Frontal cortex (tissue), 4 donors: ENCODE data around the gene XIRP1. TPM values are rescaled to one million over a fixed set of nuclear protein-coding genes. Genes with fewer than 3 reads are reported as not detected.

Experiments used
- DNase-seq, 2 donors: peaks; one replicate each; pipeline ENCODE4 v3.0.0; 2012; ENCODE audit warnings: low spot score in 2 of 2
- FAIRE-seq: peaks from 2 replicates; lab custom pipeline; 2012; peaks lifted over from hg19 to GRCh38; lab: Jason Lieb, UNC
- small RNA-seq: library from RNA; depleted of rRNA; stranded (forward); fragments of <200 nt; gene quantifications from one replicate; pipeline ENCODE3, GENCODE V24; 2014
- total RNA-seq: library from RNA; depleted of rRNA; stranded (reverse); fragments of >200 nt; gene quantifications from one replicate; pipeline ENCODE4 v1.2.3, GENCODE V29; 2014
- donor health status: control.
- donor health status: control.
- donor health status: control.

The XIRP1 gene
- total RNA-seq, 1 donor from 2014 or later: not detected

DNA sequence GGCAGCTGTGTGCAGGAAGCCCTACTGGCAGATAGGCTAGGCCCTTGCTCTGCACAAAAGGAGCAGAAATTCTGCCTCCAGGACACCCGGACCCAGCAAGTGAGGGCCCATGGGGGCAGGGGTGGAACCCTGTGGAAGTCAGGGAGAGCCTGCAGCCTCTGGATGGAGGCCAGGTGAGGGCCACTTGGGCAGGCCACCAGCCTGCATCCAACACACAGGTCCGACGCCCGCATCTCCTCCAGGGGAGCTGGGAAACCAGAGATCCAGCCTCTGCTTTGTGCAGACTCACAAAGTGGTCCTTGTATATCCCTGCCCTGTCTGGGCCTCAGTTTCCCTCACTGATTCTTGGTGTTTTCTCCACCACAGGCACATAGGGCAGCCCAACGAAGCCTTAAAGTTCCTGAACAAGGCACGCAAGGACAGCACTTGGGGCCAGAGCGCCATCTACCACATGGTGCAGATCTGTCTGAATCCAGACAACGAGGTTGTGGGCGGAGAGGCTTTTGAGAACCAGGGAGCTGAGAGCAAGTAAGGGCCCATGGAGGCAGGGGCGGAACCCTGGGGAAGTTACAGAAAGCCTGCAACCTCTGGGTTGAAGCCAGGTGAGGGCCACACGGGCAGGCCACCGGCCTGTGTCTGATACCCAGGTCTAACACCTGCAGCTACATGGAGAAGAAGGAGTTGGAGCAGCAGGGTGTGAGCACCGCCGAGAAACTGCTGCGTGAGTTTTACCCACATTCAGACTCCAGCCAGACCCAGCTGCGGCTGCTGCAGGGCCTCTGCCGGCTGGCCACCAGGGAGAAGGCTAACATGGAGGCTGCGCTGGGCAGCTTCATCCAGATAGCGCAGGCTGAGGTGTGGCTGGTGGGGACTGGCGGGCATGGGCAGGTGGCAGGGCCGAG is 55.6 kb downstream of the XIRP1 start:
- DNase-seq: no peak
- FAIRE-seq: no peak

DNA sequence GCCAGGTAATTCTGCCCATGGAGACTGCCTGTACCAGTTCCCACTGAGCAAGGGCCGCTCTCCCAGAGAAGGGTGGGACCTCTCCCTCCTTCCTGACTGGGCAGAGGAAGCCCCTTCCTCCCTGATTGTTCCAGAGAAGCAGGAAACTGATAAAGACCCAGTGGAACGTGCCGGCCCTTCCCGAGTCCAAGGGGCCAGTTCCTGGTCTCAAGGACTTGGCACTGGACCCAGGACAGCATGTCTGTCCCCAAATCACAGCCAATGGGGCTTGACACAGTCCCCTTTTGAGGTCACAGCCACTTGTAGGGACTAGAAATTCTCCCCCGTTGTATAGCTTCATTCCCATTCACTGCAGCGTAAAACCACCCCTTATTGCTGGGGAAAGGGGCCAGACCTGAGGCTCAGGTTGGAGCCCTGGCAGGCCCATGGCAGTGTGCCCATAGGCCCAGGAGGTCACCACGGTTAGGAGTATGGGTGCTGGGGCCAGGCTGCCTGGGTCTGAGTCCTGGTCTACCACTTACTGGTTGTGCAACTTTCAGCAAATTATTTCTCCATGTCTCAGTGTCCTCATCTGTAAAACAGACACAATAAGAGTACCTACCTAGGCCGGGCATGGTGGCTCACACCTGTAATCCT is 57.1 kb downstream of the XIRP1 start:
- FAIRE-seq: no peak
- no peak for DNase-seq

DNA sequence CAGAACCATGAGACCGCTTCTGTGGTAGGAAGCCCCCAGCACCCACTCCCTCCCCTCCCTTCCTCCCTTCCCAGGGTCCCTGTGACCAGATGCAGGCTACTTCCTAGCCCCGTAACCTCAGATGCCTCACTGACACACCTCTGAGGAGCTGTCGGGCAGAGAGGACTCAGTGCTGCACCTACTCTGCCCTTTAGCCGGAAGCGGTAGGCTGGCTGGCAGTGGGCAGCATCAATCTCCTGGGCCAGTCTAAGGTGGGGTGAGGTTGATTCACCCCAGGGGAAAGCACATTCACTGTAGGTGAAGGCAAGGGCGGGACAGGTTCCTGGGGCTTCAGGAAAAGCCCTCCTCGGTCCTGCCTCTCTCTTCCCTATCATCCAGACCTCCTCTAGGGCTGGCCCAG is 58.1 kb downstream of the XIRP1 start:
- FAIRE-seq (no peak), DNase-seq (no peak)

DNA sequence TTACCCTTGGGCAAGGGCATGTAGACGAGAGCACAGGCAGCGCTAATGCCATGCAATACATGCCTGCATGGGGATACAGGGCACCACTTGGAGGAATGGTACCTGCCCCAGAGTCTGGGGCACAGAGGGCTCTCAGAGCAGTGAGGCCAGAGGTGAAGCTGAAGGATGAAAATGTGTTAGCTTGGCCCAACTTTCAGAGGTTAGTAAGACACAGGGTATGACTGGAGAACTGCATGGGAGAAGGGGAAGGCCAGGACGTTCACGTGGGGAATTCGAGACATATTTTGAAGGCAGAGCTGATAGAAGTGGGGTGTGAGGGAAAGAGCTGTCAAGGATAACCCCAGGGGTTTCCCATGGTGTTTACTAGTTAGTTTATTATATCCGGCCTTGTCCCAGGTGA is 58.6 kb downstream of the XIRP1 start:
- DNase-seq: no peak
- no peak for FAIRE-seq

Small RNAs within 50 kb of the gene (small RNA-seq; reads per million reads assigned to genes)
- gene RF00017: not detected

Other genes starting within 250 kb of the XIRP1 start
- under 0.01 TPM for gene SCN11A, start 140.7 kb downstream of the XIRP1 start, total RNA-seq
- gene WDR48, start 140.6 kb downstream of the XIRP1 start, total RNA-seq: 111 TPM
- 20.4 TPM for gene GORASP1, start 85.0 kb downstream of the XIRP1 start, total RNA-seq
- 3.7 TPM for gene TTC21A, start 84.9 kb downstream of the XIRP1 start, total RNA-seq
- 2.4 TPM for gene CSRNP1, start 39.0 kb downstream of the XIRP1 start, total RNA-seq
- gene CX3CR1, start 87.4 kb upstream of the XIRP1 start, total RNA-seq: 7.3 TPM
- not detected for gene CCR8, start 137.1 kb upstream of the XIRP1 start, total RNA-seq
- gene SLC25A38, start 190.8 kb upstream of the XIRP1 start, total RNA-seq: 14.3 TPM
- gene RPSA, start 214.1 kb upstream of the XIRP1 start, total RNA-seq: 1,502 TPM